GM13976 (cell line): ENCODE measurements around the gene LSM4.
A peak's percentile ranks its signal among the peaks of the same experiment; 100 is the strongest.

Experiments used
- DNase-seq: peaks from one replicate; pipeline ENCODE4 v3.0.0; 2012; ENCODE audit warnings: low spot score
- CTCF ChIP-seq: IDR thresholded peaks from 2 replicates; pipeline ENCODE4 v1.5.1; 2012; ENCODE audit warnings: borderline replicate concordance, mild to moderate bottlenecking; ENCODE audit not compliant: insufficient read depth; ENCODE audit errors: extremely low read depth, missing control alignments, control extremely low read depth
- in situ Hi-C: fragments of 300-500 bp; cut with MboI; formaldehyde crosslinking; loops from one replicate; pipeline ENCODE4 v1.12.0; 2022; ENCODE audit warnings: low sequenced_read_pairs, mixed read lengths, inconsistent platforms; ENCODE audit not compliant: unreplicated experiment

LSM4 gene

DNA sequence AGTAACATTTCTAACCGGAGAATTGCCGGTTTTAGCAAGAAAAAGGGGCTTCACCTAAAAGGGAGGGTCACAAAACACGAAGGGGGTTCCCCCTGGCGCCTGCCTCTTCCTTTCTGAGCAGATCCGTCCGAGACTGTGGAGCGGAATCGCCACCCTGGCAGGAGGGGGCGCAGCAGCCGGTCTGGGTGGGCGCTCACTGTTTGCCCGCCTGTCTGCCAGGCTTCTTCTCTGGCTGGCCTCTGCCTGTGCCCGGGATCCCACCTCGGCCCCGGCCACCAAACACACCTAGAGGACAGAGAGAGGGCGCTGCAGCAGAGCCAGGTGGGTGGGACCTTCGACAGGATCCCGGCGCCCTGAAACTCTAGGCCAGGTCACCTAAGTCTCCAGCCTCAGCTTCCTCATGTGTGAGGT is 15.6 kb downstream of the LSM4 start:
- peak; percentile 63 for DNase-seq
- TF ChIP-seq CTCF = peak; percentile 13
- in situ Hi-C loops = no loop called here

GRCh38 chr19:18306888-18307260 is 16.0 kb downstream of the LSM4 start:
- in situ Hi-C loops = no loop called here
- TF ChIP-seq CTCF = no peak
- DNase-seq = peak; percentile 36

GRCh38 chr19:18306209-18306887 is 16.5 kb downstream of the LSM4 start:
- in situ Hi-C loops = no loop called here
- peak; percentile 24 for DNase-seq
- TF ChIP-seq CTCF = no peak

DNA sequence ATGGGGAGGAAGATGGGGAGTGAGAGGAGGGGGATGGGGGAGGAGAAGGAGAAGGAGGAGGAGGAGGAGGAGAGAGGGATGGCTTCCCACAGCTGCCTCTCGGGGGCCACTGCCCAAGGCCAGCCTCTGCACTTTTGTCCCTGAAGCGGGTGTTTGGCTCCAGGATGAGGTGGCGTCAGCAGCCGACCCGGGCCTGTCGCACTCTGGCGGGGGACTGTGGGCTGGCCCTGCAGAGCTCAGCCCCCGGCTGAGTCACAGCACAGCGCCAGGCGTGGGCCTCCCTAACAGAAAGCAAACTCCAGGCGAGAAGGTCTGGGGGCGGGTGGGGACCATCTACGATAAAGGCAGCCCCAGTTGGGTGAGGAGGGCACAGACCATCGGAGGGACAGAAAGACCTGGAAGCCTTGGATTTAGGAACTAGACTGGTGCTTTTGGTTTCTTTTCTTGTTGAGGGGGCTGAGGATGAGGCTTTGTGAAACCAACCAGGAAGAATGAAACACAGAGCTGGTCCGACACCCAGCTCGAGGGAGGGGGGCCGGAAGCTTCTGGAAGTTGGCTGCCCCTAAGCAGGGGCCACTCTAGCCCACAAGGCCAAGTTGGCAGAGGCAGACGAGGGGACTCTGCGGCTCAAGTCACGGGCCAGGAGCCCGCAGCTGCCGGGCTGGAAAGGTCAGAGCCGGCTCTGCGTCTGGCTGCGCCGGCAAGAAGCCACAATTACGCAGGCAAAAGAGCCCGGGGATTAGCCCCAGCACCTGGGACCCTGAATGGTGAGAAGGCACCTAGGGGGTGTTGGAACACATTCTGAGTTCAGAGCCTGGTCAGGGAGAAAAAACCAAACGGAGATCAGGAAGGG is 18.2 kb downstream of the LSM4 start:
- in situ Hi-C loops = no loop called here
- DNase-seq = peak; percentile 91
- TF ChIP-seq CTCF = no peak

DNA sequence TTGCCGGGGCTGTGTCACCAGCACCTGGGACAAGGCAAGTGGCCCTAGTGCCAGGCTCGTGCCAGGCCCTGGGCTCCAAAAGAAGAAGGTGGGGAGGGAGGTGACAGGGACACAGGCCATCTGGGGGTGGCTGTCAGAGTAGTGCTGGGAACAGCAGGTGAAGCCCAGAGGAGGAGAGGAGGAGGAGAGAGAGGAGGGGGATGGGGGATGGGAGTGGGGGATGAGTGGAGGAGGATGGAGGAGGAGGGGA is 18.7 kb downstream of the LSM4 start:
- TF ChIP-seq CTCF = no peak
- DNase-seq = peak; percentile 48
- in situ Hi-C loops = no loop called here

GRCh38 chr19:18301718-18302111 is 21.2 kb downstream of the LSM4 start:
- DNase-seq = no peak

More at GRCh38 chr19:18301718-18302111, 21.2 kb downstream of the LSM4 start:
- in situ Hi-C loops = no loop called here
- TF ChIP-seq CTCF = no peak
